Renal cortex interstitium (tissue), 11 donors: ENCODE measurements around the gene LRIT1. TPM values are rescaled to one million over a fixed set of nuclear protein-coding genes. Genes with fewer than 3 reads are reported as not detected.

Experiments used
- DNase-seq, 11 donors: peaks; one replicate each; pipeline ENCODE4 v3.0.0-alpha.2; 2013; ENCODE audit warnings: low read depth in 9 of 11, low spot score in 4 of 11; ENCODE audit errors: extremely low read depth in 1 of 11
- polyA plus RNA-seq, 3 donors: library from polyadenylated mRNA; unstranded; fragments of 120-200 nt; gene quantifications; one replicate each; pipeline ENCODE4 v1.2.1, GENCODE V29; 2013; ENCODE audit not compliant: insufficient read length in 3 of 3

LRIT1 gene
- polyA plus RNA-seq, 3 donors, result not detected

GRCh38 chr10:84256510-84257342, 15.4 kb upstream of the LRIT1 start:
- peak in 8 of 11 donors; percentile 8 to 22 (median 17) for DNase-seq

- DNase-seq, result no peak
Observed at GRCh38 chr10:84254552-84255478, 13.5 kb upstream of the LRIT1 start.

DNA sequence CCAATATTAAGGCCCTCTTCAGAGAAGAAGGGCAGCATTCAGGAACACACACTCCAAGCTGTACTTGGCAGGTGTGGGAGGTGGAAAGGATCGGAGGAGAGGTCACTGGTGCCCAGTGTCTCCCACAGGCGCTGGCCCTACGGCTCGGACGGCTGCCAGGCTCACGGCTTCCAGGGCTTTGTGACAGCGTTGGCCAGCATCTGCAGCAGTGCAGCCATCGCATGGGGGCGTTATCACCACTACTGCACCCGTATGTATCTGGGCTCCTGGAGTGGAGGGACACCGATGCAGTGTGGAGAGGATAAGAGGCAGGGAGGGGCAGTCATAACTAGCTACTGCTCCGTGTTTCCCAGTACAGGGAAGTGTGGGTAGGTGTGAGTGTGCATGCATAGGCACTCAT, 7.4 kb upstream of the LRIT1 start:
- no peak for DNase-seq

DNA sequence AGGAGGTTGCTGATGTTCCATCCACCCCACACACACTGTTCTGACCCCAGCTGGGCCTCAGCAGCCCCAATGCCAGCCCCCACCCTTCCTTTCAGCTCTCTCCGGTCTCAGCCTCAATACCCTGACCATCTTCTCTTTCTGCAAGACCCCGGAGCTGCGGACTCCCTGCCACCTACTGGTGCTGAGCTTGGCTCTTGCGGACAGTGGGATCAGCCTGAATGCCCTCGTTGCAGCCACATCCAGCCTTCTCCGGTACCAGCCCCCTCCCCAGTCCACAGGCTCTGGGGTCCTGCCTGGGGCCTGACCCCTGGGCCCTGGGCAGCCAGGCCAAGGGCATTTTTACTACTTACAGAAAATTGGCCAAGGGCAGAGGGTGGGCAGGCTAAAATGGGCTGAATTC, 6.2 kb upstream of the LRIT1 start:
- no peak for DNase-seq

DNA sequence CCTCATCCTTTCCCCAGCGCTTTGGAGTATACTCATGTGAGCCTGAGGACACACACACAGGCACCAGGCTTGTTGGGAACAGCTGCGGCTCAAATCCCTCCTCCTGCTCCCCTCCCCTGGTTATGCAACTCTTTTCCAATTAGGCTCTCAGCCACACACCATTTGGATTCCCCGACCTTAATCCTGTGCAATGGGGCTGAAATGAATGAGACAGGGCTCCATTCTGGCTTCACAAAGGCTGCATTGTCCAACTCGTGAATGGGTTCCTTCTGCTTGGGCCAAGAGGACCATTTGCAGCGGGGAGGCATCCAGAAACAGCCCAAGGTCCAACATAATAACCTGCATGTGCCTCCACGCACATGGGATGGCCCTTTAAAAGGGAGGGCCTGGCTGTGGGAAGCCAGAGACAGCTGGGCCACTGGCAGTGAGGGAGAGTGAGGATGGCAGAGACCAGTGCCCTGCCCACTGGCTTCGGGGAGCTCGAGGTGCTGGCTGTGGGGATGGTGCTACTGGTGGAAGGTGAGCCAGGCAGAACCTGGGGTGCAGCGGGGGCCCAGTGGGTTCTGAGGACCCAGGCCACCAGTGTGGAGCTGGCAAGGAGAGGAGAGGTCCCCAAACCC, 3.4 kb upstream of the LRIT1 start, which contains the start of gene RGR:
RGR (plus strand) TSS at position 403 of the 620 bp plus-strand sequence; CDS start at position 441, 38 bp downstream.
- no peak for DNase-seq

GRCh38 chr10:84243759-84244158, 2.4 kb upstream of the LRIT1 start:
- no peak for DNase-seq

DNA sequence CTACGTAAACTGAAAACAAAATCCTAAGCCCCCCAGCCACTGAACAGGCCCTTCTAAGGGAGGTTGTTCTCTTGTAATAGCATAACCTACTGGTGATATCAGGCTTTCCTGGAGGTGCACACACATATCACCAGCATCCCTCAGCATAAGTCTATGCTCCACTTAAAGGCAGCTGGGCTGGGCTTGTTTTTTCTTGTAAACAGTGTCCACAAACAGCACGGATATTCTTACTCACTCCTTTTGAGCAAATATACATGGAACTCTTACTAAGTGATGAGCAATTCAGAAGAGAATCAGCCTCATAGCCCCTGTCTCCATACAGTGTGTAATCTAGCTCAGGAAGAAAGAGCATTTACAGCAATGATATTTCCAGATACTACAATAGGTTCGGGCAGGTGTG, 2.4 kb downstream of the LRIT1 start:
- no peak for DNase-seq

DNA sequence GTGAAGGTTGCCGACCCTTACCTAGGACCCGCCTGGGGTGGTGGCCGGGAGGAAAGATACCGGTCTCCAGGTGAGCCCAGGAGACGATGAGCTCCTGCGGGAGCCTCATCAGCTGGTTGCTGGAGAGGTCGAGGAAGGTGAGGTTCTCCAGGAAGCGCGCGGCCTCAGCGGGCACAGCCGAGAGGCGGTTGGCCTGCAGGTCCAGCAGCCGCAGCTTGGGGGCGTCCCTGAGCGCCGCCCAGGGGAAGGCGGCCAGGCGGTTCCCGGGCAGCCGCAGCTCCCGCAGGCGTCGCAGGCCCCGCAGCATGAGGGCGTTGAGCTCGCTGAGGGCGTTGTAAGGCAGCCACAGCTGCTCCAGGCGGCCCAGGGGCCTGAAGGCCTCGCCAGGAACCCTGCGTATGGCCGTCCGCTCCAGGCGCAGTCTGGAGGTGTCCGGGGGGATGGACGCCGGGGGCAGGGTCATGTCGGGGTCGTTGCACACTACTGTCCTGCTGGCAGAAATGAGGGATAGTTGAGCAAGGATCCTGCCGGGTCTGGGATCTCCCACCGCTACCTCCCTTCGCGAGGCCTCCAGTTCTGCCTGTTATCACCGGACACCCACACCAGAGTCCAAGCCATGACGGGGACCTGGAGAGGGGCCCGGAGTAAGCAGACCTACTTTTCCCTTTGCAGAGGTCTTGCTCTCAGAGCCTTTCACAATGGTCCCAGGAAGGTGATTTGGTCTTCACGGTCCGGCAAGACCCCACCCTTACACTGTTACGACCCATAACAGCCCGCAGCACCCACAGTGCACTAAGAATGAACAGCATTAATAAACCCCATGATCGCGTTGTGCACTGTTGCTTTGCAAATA, 3.9 kb downstream of the LRIT1 start:
- DNase-seq, result no peak

DNA sequence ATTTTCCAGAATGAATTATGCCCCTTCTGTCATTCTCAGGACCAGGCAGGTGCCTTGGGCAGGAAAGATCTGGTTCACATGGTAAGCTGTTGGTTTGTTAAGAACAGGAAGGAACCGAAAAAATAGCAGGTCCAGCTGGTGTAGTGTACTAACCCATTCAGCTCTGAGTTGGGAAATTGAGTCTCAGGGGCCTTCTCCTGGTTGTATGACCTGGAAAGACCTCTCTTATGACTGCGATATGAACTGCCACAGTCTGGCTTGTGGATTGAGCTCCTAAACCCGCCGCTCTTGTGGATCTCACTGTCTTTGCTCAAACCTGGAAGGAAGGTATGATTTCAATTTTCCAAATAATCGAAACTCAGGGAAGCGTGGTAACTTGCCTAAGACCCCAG, 4.5 kb downstream of the LRIT1 start:
- DNase-seq, result no peak

- no peak for DNase-seq
Observed at GRCh38 chr10:84235096-84235495, 6.2 kb downstream of the LRIT1 start.

GRCh38 chr10:84234479-84234878, 6.9 kb downstream of the LRIT1 start:
- no peak for DNase-seq

DNA sequence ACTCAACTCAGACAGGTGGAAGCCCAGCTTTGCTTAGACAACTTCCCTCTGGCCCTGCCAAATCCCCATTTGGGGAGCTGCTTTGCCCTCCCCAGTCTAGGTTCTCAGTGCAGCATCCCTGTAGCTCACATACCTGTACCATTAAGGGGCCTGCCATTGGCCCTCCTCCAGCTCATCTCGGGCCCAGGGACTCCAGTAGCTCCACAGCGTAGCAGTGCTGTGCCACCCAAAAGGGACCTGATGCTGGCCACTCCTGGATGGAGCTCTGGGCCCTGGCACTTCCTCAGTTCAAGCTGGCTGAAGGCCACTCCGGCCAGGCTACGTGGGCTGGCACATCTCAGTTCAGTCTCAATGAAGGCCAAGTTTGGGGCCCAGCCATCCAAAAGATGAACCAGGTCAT, 7.4 kb downstream of the LRIT1 start:
- DNase-seq, result no peak

DNA sequence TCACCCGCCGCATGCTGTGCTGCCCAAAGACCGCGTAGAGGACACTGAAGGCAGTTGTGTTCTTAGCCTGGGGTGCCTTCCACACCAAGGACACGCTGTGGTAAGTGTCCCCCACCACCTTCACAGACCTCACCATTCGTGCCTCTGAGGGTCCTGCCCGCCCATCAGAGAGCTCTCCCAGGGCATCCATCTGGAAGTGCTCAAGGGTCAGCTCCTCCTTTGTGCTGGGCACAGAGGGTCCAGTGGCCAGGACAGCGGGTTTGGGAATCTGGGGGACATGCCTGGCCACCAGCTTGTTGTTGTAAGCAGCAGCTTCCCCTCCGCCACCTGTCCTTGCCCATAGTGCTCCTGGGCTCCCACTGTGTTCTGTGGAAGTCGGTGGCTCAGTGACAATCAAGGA, 9.0 kb downstream of the LRIT1 start:
- DNase-seq, result no peak

GRCh38 chr10:84230359-84230758, 11.0 kb downstream of the LRIT1 start:
- no peak for DNase-seq

- DNase-seq, result no peak
Observed at GRCh38 chr10:84227810-84228209, 13.5 kb downstream of the LRIT1 start.

- DNase-seq, result no peak
Observed at GRCh38 chr10:84226616-84227015, 14.7 kb downstream of the LRIT1 start.

DNA sequence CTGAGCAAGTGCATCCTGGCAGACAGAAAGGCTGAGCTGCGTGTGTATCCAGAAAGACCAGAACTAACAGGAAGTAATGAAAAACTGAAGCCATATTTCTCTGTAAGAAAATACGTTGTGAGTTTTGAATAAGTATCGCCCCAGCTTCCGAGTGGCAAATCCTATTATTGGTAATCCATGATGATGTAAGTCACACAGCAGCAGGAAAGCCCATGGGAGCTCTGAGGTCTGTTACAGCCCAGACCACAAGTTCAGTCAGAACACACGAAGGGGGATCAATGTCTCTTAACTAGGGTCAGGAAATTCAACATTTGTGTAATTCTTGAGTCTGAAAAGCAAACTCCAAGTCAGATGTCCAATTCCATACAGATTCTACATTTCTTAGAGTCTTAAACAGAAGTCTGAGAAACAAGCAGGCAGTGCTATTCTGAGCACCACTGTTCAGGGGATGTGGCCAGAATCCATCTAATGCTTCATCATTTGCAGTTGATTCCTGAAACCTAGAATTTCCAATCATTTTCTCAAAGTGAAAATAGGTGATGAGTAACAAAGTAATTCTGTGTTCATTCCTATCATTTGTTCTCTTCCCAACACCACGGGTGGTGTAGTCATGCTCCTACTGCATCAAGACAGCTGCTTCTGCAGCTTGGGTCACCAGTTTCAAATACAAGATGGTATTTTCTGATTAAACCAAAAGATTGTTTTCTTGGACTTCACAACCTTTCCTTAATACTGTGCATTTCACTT, 15.7 kb downstream of the LRIT1 start, which contains the start of gene LRIT2:
LRIT2 (minus strand) TSS at position 118 of the 747 bp plus-strand sequence; CDS start at position 94, 24 bp downstream.
- no peak for DNase-seq
